ENCODE data around the gene RCCD1.

GRCh38 chr15:90966262-90966661 lies 11.6 kb downstream of the RCCD1 start:
- TF ChIP-seq POLR2AphosphoS5 (IDR thresholded peaks at IDR 0.05) (no peak), RAD21 (conservative IDR thresholded peaks at IDR 0.05) (no peak), REST (IDR thresholded peaks at IDR 0.05; ENCODE audit: borderline replicate concordance) (no peak), MXI1 (conservative IDR thresholded peaks at IDR 0.05; ENCODE audit: poor library complexity, severe bottlenecking) (no peak), CTCF (IDR thresholded peaks at IDR 0.05; ENCODE audit: poor library complexity, severe bottlenecking) (no peak), EZH2 (IDR thresholded peaks at IDR 0.05; ENCODE audit: borderline replicate concordance, insufficient read depth, low read length, poor library complexity, severe bottlenecking) (no peak), TAF1 (IDR thresholded peaks at IDR 0.05; ENCODE audit: low read depth) (no peak), EP300 (conservative IDR thresholded peaks at IDR 0.05; ENCODE audit: poor library complexity, severe bottlenecking) (no peak)

Measured in neural cell (in vitro differentiated cells).